Stimulated activated CD8-positive, alpha-beta memory T cell treated with anti-CD3 and anti-CD28 coated beads, Interleukin-12 subunit alpha, Interleukin-12 subunit beta, amount 100 ng/mL, for 24 hours (primary cell): ENCODE results near the gene ZAR1L.

Experiments
- DNase-seq: peaks from one replicate; pipeline ENCODE4 v3.0.0-alpha.2; 2020; ENCODE audit errors: extremely low read depth

ZAR1L gene

DNA sequence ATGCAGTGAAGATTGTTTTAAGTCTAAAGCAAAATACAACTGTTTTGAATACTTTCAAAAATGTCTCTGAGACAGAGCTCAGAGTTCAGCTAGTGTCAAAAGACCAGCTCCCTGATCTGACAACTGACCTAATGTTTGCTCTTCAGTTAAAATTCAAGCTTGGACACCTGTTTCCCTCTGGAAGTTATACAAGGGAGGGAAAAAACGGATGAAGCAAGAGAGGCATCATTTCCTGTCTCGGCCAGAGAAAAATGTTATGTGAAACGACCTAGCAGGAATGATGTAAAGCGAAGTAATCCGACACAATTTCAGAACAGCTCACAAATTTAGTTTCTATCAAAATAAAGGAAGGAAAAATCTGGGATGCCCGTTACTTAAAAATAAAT lies 59.4 kb downstream of the ZAR1L start:
- DNase-seq = no peak

DNA sequence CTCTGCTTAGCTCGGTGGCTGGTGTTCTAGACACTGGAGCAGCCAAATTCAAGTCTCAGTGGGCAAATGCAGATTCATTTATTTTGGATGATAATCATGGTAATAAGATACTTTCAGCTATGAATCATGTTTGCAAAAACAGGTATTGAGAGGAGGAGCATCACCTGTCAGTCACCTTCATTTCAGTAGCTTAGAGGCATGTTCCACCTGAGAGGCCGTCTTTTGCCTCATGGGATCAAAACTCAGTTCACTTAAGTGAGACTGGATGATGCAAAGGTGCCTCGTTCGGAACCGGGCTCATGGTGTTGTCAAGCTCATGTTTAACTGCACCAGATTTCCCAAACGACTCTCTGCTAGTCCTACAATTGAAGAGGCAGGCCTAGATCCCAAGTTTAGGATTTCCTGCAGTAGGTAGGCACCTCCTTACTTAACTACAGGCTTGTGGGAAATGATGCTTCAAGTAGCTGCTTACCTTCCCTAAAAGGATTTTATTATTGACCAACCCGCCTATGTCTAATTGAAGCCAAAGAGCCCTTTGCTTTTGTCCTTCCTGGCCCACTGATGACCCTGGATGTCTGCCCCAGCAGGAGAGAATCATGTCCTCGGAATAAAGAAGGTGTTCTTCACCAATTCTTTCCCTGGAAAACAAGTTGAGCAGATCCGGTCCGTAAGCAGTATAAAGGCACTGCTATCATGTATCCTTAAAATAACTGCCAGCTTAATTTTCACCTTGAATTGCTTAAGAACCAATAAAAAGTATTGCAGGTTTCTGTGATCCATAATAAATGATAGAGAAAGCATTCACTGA lies 60.0 kb downstream of the ZAR1L start:
- DNase-seq = no peak

DNA sequence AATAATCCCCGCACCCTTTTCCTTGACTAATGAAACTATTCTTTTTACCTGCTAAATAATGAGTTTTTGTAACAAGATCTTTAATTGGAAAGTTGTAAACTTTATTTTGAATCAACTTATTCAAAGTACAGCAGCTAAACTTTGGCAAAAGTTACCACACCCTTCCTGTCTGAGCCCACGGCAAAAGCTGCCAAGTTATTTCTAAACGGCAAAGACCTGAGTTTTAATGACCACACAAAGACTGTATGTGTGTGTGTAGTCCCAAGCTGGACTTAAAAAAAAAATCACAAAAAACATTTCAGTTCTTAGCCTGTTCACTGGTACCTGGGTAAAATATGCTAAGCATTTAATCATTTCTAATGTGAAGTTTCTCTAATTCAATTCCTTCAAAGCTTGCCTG lies 60.7 kb downstream of the ZAR1L start:
- no peak for DNase-seq

DNA sequence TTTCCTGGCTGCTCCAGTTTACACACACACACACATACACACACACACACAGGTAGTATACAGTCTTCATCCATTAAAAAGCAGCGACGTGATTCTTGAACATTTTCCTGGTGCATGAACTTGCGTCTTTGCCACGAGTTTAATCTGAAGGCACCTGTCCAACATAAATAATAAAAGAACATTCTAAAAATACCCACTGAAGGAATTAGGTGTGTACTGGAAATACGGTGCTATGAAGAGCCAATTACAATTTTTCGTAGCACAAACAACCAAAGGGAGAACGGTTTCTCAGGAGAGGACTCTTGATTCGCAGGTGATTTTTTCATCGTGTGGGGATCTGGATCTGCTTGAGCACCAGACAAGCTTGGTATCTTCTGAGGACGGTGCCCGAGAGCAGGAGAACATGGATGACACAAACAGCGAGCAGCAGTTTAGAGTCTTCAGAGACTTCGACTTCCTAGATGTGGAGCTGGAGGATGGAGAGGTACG lies 61.2 kb downstream of the ZAR1L start:
- DNase-seq = no peak
